Measurements from ENCODE around the gene NAA15. TPM values are rescaled to one million over a fixed set of nuclear protein-coding genes. Genes with fewer than 3 reads are reported as not detected.

NAA15 gene
- polyA plus RNA-seq, 1 of the 3 experiments (the other 2 are of a cell fraction): 7.1 TPM

GRCh38 chr4:139389991-139390390 is 88.7 kb downstream of the NAA15 start:
- Histone ChIP-seq H3K79me2 (ENCODE audit: insufficient read depth) (no peaks in the 10 kb centered on the region), H3K27ac (ENCODE audit: low read depth in 2 of 2, low read length in 1 of 2) (no peak overlapping the region), H3K9me2 (no peaks in the 10 kb centered on the region), H2AFZ (ENCODE audit: low read depth) (no peak overlapping the region), H3K4me3 (ENCODE audit: low read depth in 2 of 2, low read length in 1 of 2) (no peak overlapping the region), H3K4me2 (no peak overlapping the region), H3K36me3 (replicated peaks in 1 of 2; ENCODE audit: control insufficient read depth in 1 of 2, insufficient read depth in 2 of 2, low read length in 1 of 2) (peaks cover 65 to 74% of the 10 kb centered on the region in 2 experiments), H4K20me1 (ENCODE audit: insufficient read depth) (no peaks in the 10 kb centered on the region), H3K9ac (no peak overlapping the region), H3K9me3 (no peaks in the 10 kb centered on the region), H3F3A (replicated peaks; ENCODE audit: insufficient read depth) (peaks cover 4% of the 10 kb centered on the region), H3K4me1 (ENCODE audit: control insufficient read depth in 1 of 2, insufficient read depth in 2 of 2, low read depth in 1 of 2, low read length in 1 of 2) (no peaks in the 10 kb centered on the region; a peak in 1 of 4 replicates), H3K27me3 (ENCODE audit: insufficient read depth) (no peaks in the 10 kb centered on the region)
- ChIA-PET POLR2A (no interaction called here), CTCF (no interaction called here)
- TF ChIP-seq ELF1 (IDR thresholded peaks at IDR 0.05) (no peak), TCF12 (IDR thresholded peaks at IDR 0.05) (no peak), CTCF (IDR thresholded peaks at IDR 0.05) (no peak), GABPA (IDR thresholded peaks at IDR 0.05; ENCODE audit: low read depth) (no peak), NRF1 (IDR thresholded peaks at IDR 0.05; ENCODE audit: low read depth, low read length) (no peak), FOXM1 (IDR thresholded peaks at IDR 0.05; ENCODE audit: low read depth) (no peak), TEAD4 (IDR thresholded peaks at IDR 0.05; ENCODE audit: borderline replicate concordance, insufficient read depth) (no peak), EZH2phosphoT487 (IDR thresholded peaks at IDR 0.05; ENCODE audit: borderline replicate concordance, low read depth) (no peak), SIN3A (IDR thresholded peaks at IDR 0.05; ENCODE audit: borderline replicate concordance, low read depth, low read length) (no peak)
- TF ChIP-seq, protein P1, sequence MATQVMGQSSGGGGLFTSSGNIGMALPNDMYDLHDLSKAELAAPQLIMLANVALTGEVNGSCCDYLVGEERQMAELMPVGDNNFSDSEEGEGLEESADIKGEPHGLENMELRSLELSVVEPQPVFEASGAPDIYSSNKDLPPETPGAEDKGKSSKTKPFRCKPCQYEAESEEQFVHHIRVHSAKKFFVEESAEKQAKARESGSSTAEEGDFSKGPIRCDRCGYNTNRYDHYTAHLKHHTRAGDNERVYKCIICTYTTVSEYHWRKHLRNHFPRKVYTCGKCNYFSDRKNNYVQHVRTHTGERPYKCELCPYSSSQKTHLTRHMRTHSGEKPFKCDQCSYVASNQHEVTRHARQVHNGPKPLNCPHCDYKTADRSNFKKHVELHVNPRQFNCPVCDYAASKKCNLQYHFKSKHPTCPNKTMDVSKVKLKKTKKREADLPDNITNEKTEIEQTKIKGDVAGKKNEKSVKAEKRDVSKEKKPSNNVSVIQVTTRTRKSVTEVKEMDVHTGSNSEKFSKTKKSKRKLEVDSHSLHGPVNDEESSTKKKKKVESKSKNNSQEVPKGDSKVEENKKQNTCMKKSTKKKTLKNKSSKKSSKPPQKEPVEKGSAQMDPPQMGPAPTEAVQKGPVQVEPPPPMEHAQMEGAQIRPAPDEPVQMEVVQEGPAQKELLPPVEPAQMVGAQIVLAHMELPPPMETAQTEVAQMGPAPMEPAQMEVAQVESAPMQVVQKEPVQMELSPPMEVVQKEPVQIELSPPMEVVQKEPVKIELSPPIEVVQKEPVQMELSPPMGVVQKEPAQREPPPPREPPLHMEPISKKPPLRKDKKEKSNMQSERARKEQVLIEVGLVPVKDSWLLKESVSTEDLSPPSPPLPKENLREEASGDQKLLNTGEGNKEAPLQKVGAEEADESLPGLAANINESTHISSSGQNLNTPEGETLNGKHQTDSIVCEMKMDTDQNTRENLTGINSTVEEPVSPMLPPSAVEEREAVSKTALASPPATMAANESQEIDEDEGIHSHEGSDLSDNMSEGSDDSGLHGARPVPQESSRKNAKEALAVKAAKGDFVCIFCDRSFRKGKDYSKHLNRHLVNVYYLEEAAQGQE (IDR thresholded peaks at IDR 0.05; ENCODE audit: low read depth, low read length): no peak
- no peak for DNase-seq
- WGBS (ENCODE audit: low lambda C conversion rate): 88% methylated on average over 1 of the region's 1 CpG

DNA sequence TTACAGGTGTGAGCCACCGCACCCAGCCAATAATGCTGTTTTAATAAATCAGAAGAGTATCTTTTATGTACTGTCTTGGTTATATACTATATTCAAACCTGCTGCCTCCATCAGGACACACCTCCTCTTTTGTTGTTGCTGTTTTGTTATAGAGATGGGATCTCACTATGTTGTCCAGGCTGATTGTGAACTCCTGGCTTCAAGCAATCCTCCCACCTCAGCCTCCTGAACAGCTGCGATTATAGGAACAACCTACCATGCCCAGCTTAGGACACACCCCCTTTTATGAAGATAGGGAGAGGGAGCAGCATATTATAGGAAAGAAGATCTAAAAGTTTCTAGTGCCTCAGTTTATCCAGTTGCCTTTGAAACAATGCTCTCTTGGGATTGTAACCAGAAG is 90.4 kb downstream of the NAA15 start:
- H3K4me2 ChIP-seq: no peak overlapping the region
- TF ChIP-seq RXRA (IDR thresholded peaks at IDR 0.05; ENCODE audit: borderline replicate concordance, low read depth) (no peak), GATA2 (CRISPR knock-in tag; IDR thresholded peaks at IDR 0.05) (no peak), CHD2 (IDR thresholded peaks at IDR 0.05; ENCODE audit: low read length, partially characterized antibody) (no peak), TCF12 (IDR thresholded peaks at IDR 0.05) (no peak), FOXJ3 (CRISPR knock-in tag; IDR thresholded peaks at IDR 0.05) (no peak), SIN3A (IDR thresholded peaks at IDR 0.05; ENCODE audit: borderline replicate concordance, low read depth, low read length) (no peak), FOXM1 (IDR thresholded peaks at IDR 0.05; ENCODE audit: low read depth) (no peak)
- TF ChIP-seq, protein P2, sequence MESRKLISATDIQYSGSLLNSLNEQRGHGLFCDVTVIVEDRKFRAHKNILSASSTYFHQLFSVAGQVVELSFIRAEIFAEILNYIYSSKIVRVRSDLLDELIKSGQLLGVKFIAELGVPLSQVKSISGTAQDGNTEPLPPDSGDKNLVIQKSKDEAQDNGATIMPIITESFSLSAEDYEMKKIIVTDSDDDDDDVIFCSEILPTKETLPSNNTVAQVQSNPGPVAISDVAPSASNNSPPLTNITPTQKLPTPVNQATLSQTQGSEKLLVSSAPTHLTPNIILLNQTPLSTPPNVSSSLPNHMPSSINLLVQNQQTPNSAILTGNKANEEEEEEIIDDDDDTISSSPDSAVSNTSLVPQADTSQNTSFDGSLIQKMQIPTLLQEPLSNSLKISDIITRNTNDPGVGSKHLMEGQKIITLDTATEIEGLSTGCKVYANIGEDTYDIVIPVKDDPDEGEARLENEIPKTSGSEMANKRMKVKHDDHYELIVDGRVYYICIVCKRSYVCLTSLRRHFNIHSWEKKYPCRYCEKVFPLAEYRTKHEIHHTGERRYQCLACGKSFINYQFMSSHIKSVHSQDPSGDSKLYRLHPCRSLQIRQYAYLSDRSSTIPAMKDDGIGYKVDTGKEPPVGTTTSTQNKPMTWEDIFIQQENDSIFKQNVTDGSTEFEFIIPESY (IDR thresholded peaks at IDR 0.05; ENCODE audit: borderline replicate concordance, low read depth): no peak
- TF ChIP-seq, protein P1 (IDR thresholded peaks at IDR 0.05; ENCODE audit: low read depth, low read length): no peak

More for the DNA sequence above, 90.4 kb downstream of the NAA15 start:
- no peaks in the 10 kb centered on the region for H3K9me3 ChIP-seq
- H3F3A ChIP-seq (replicated peaks; ENCODE audit: insufficient read depth): peaks cover 4% of the 10 kb centered on the region
- no peak overlapping the region for H2AFZ ChIP-seq (ENCODE audit: low read depth)
- H3K36me3 ChIP-seq (replicated peaks in 1 of 2; ENCODE audit: control insufficient read depth in 1 of 2, insufficient read depth in 2 of 2, low read length in 1 of 2): peaks cover 61% of the 10 kb centered on the region in 2 experiments
- no peak overlapping the region for H3K9ac ChIP-seq
- no peak overlapping the region for H3K27ac ChIP-seq (ENCODE audit: low read depth in 2 of 2, low read length in 1 of 2)
- CTCF ChIA-PET: no interaction called here
- H3K4me3 ChIP-seq (ENCODE audit: low read depth in 2 of 2, low read length in 1 of 2): no peak overlapping the region
- H3K4me1 ChIP-seq (ENCODE audit: control insufficient read depth in 1 of 2, insufficient read depth in 2 of 2, low read depth in 1 of 2, low read length in 1 of 2): no peaks in the 10 kb centered on the region; a peak in 1 of 4 replicates
- 92% methylated on average over 2 of the region's 2 CpGs for WGBS (ENCODE audit: low lambda C conversion rate)
- H3K27me3 ChIP-seq (ENCODE audit: insufficient read depth): no peaks in the 10 kb centered on the region
- H3K79me2 ChIP-seq (ENCODE audit: insufficient read depth): no peaks in the 10 kb centered on the region
- no peaks in the 10 kb centered on the region for H3K9me2 ChIP-seq
- POLR2A ChIA-PET: no interaction called here
- DNase-seq: no peak
- no peaks in the 10 kb centered on the region for H4K20me1 ChIP-seq (ENCODE audit: insufficient read depth)

Measured in SK-N-SH (cell line).